Stimulated activated CD4-positive, alpha-beta T cell treated with anti-CD3 and anti-CD28 coated beads, Interleukin-2, amount 100 ng/mL, for 4 hours (primary cell): ENCODE measurements around the gene E2F1.
"Not testable (repeated sequence)": the region's sequence is repeated elsewhere in the genome, so short reads cannot be mapped to it uniquely, and the experiment has no call there.

Experiments
- DNase-seq: peaks from one replicate; pipeline ENCODE4 v3.0.0-alpha.2; 2020; ENCODE audit warnings: low read depth

Gene E2F1

GRCh38 chr20:33710681-33711445 is 24.7 kb upstream of the E2F1 start:
- no peak for DNase-seq

DNA sequence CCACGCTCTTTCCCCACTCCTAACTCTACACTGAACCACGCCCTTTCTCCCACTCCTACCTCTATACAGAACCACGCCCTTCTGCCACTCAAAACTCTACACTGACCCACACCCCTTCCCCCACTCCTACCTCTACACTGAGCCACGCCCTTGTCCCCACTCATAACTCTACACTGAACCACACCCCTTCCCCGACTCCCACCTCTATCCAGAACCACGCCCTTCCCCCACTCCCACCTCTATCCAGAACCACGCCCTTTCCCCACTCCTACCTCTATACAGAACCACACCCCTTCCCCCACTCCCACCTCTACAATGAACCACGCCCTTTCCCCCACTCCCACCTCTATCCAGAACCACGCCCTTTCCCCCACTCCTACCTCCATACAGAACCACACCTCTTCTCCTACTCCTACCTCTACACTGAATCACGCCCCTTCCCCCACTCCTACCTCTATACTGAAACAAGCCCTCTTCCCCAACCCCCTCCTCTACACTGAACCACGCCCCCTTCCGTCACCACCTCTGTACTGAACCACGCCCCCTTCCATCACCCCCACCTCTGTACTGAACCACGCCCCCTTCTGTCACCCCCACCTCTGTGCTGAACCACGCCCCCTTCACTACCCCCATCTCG is 23.8 kb upstream of the E2F1 start:
- no peak for DNase-seq

DNA sequence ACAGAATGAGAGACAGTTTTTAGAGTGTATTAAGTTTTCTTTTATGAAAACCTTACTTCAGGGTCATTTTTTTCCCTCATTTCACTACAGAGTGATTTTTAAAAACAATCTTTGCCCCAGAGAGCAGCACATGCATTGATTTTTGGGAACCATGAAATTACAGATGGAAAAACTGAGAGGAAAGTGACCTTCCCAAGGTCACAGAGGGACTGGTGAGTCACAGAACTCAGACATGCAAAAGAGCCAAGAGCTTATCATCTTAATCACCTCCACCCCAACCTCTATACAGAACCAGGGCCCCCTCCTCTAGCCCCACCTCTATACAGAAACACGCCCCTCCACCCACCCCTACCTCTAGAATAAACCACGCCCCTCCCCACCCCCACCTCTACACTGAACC is 23.2 kb upstream of the E2F1 start:
- no peak for DNase-seq

- no peak for DNase-seq
Observed at GRCh38 chr20:33707668-33708067, 21.5 kb upstream of the E2F1 start.

- DNase-seq, result no peak
Observed at GRCh38 chr20:33704197-33704924, 18.2 kb upstream of the E2F1 start.

- DNase-seq, result no peak
Observed at GRCh38 chr20:33703498-33704137, 17.4 kb upstream of the E2F1 start.

GRCh38 chr20:33702861-33703260 is 16.7 kb upstream of the E2F1 start:
- DNase-seq, result no peak

DNA sequence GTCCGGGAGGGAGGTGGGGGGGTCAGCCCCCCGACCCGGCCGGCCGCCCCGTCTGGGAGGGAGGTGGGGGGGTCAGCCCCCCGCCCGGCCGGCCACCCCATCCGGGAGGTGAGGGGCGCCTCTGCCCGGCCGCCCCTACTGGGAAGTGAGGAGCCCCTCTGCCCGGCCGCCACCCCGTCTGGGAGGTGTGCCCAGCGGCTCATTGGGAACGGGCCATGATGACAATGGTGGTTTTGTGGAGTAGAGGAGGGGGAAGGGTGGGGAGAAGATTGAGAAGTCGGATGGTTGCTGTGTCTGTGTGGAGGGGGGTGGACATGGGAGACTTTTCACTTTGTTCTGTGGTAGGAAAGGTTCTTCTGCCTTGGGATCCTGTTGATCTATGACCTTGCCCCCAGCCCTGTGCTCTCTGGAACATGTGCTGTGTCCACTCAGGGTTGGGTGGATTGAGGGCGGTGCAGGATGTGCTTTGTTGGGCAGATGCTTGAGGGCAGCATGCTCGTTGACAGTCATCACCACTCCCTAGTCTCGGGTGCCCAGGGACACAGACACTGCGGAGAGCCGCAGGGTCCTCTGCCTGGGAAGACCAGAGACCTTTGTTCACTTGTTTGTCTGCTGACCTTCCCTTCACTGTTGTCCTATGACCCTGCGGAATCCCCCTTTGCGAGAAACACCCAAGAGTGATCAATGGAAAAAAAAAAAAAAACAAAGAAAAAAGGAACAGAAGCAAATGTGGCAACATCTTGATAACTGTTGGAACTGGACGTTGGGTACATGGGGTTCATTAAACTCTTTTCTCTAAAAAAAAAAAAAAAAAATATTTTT is 15.7 kb upstream of the E2F1 start:
- DNase-seq, result no peak

DNA sequence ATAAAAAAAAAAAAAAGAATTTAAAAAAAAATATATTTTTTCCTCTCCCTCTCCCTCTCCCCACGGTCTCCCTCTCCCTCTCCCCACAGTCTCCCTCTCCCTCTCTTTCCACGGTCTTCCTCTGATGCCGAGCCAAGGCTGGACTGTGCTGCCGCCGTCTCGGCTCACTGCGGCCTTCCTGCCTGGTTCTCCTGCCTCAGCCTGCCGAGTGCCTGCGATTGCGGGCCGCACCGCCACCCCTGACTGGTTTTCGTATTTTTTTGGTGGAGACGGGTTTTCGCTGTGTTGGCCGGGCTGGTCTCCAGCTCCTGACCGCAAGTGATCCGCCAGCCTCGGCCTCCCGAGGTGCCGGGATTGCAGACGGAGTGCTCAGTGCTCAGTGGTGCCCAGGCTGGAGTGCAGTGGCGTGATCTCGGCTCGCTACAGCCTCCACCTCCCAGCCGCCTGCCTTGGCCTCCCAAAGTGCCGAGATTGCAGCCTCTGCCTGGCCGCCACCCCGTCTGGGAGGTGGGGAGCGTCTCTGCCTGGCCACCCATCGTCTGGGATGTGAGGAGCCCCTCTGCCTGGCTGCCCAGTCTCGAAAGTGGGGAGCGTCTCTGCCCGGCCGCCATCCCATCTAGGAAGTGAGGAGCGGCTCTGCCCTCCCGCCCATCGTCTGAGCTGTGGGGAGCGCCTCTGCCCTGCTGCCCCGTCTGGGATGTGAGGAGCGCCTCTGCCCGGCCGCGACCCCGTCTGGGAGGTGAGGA is 14.7 kb upstream of the E2F1 start:
- not testable (repeated sequence) for DNase-seq

GRCh38 chr20:33698966-33699365 is 12.8 kb upstream of the E2F1 start:
- not testable (repeated sequence) for DNase-seq

DNA sequence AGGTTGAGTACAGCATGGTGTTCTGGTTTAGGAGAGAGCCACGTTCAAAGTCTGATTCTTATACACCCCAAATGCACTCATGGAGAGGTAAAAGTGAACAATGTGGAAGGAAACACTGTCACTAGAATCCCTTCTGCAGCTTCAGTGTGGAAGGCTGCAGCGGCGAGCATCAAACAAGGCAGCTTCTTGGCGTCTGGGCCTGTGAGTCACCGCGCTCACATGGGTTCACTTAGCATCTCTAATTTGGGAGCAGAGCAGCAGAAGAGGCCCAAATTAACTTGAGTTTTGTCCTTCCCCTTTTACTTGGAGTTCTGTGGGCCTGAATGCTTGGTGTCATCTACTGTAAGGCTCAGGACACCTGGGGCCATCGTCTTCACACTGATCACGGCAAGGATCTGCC is 10.9 kb upstream of the E2F1 start:
- no peak for DNase-seq

- DNase-seq, result no peak
Observed at GRCh38 chr20:33696448-33696847, 10.3 kb upstream of the E2F1 start.

GRCh38 chr20:33694639-33695012 is 8.4 kb upstream of the E2F1 start:
- no peak for DNase-seq

- no peak for DNase-seq
Observed at GRCh38 chr20:33693741-33694638, 7.8 kb upstream of the E2F1 start.

DNA sequence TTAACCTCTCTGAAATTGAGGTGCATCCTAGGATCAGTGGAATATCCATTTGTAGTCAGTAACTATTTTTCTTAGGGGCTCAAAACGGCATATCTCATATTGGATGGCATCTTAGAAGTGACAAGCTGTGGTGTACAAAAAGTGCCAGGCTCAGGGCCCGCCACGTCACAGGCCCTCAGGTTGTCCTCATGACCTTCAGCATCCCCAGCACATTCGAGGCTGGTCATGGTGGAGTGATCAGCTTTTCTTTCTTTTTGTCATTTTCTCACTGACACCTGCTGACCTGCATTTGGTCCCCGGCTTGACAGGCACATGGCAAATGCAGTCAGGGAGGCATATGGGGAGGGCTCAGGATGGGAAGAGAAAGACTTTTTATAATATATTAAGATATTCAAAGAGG is 7.1 kb upstream of the E2F1 start:
- DNase-seq, result no peak

DNA sequence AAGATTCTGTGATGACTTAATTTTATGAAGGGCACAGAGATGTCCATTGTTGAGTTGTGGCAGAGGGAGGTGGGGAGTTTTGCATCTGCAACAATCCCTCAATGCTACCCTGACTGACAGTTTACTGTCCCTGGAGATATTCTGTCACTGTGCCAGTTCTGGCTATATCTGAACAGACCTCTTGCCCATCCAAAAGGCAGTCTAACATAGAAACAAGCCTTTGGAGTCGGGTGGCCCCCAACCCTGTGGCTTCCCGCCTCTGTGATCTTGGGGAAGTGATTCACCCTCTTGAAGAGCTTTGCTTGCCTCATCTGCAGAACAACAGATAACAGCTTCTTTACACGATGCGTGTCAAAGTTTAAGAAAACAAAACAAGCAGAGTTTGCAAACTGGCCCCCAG is 3.8 kb upstream of the E2F1 start:
- no peak for DNase-seq

DNA sequence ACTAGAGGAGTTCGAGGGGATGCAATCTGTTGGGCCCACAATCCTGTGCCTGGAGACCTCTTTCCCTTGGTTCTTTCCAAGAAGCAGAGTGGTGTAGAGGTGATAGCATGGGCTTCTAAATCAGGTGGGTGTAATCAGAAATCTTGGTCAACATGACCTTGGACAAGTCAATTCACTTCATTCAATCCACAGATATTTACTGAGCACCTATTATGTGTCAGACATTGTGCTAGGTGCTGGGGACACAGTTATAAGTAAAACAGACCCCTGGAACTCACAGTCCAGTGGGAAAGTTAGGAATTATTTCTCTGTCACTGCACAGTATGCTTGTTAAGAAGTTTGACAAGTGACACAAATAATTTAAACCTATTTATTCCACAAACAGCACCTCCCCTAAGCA is 3.3 kb upstream of the E2F1 start:
- DNase-seq, result no peak

DNA sequence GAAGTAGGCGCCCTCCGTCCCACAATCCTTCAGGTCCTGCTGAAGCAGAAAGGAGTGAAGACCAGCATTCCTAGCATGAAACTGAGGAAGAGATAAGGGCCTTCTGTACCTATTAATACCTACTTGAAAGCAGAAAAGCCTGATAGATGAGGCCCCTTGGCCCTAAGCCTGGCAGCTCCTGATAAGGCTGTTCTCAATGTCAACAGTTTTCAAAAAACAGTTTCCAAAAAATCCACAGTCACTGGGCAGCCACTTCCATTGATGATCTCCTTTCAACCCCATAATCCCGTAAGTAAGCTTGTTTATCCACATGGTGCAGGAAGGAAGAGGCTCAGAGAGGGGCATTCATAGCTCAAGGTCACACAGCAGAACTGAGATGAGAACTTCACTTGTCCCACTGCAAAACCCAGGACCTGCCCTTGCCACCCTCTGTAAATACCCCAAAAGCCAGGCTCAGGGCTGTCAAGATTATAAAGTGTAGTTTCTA is 2.8 kb upstream of the E2F1 start:
- no peak for DNase-seq

GRCh38 chr20:33687993-33688937 is 2.1 kb upstream of the E2F1 start:
- DNase-seq, result no peak
